Liver (tissue), 9 donors: ENCODE data around the gene DYNC1H1. TPM values are rescaled to one million over a fixed set of nuclear protein-coding genes. Genes with fewer than 3 reads are reported as not detected.
A peak's percentile ranks its signal among the peaks of the same experiment; 100 is the strongest.

Experiments used
- DNase-seq: peaks from one replicate; pipeline ENCODE4 v3.0.0-alpha.2; 2017; ENCODE audit warnings: low spot score
- H3K27ac ChIP-seq, 2 donors: one replicate each; pipeline ENCODE4 v1.7.0; 2013; ENCODE audit warnings: inconsistent platforms in 2 of 2, low read length in 2 of 2, control low read depth in 1 of 2, low read depth in 1 of 2, mild to moderate bottlenecking in 1 of 2
- H3K27me3 ChIP-seq, 4 donors: one replicate each; pipeline versions ENCODE4 v1.6.1 to v1.7.0; 2013; ENCODE audit warnings: low read length in 3 of 4, inconsistent platforms in 1 of 4, mild to moderate bottlenecking in 1 of 4, moderate library complexity in 1 of 4; ENCODE audit not compliant: control insufficient read depth in 4 of 4, insufficient read depth in 4 of 4
- H3K36me3 ChIP-seq, 4 donors: one replicate each; pipeline versions ENCODE4 v1.6.1 to v1.7.0; 2013; ENCODE audit warnings: low read length in 3 of 4, mild to moderate bottlenecking in 3 of 4, low read depth in 1 of 4, moderate library complexity in 1 of 4; ENCODE audit not compliant: control insufficient read depth in 4 of 4, insufficient read depth in 3 of 4
- H3K4me1 ChIP-seq, 4 donors: one replicate each; pipeline versions ENCODE4 v1.6.1 to v1.7.0; 2013; ENCODE audit warnings: low read length in 3 of 4, mild to moderate bottlenecking in 3 of 4, moderate library complexity in 1 of 4; ENCODE audit not compliant: control insufficient read depth in 4 of 4, insufficient read depth in 4 of 4
- H3K4me3 ChIP-seq, 3 donors: one replicate each; pipeline versions ENCODE4 v1.6.1 to v1.7.0; 2013; ENCODE audit warnings: low read length in 3 of 3, control low read depth in 1 of 3, low read depth in 1 of 3, mild to moderate bottlenecking in 1 of 3
- H3K9ac ChIP-seq, 2 donors: one replicate each; pipeline ENCODE4 v1.7.0; 2013; ENCODE audit warnings: low read length in 2 of 2, mild to moderate bottlenecking in 2 of 2, moderate library complexity in 2 of 2, control low read depth in 1 of 2, low read depth in 1 of 2
- H3K9me3 ChIP-seq, 4 donors: one replicate each; pipeline versions ENCODE4 v1.6.1 to v1.7.0; 2013; ENCODE audit warnings: low read length in 3 of 4; ENCODE audit not compliant: control insufficient read depth in 4 of 4
- EGR1 ChIP-seq, 2 donors: IDR thresholded peaks; 2 replicates each; pipeline ENCODE4 v1.6.1; 2016 to 2018; ENCODE audit warnings: antibody characterized with exemption in 2 of 2, low read depth in 2 of 2
- FOXA1 ChIP-seq: IDR thresholded peaks from 2 replicates; pipeline ENCODE4 v1.6.1; 2016; ENCODE audit warnings: antibody characterized with exemption
- FOXA2 ChIP-seq: IDR thresholded peaks from 2 replicates; pipeline ENCODE4 v1.6.1; 2016; ENCODE audit warnings: antibody characterized with exemption
- HNF4A ChIP-seq, 2 donors: conservative IDR thresholded peaks; 2 replicates each; pipeline ENCODE4 v1.6.1; 2016; ENCODE audit warnings: antibody characterized with exemption in 2 of 2, mild to moderate bottlenecking in 2 of 2
- HNF4G ChIP-seq: IDR thresholded peaks from 2 replicates; pipeline ENCODE4 v1.6.1; 2016; ENCODE audit warnings: antibody characterized with exemption
- JUND ChIP-seq, 2 donors: IDR thresholded peaks; 2 replicates each; pipeline ENCODE4 v1.6.1; 2016; ENCODE audit warnings: antibody characterized with exemption in 2 of 2
- NR2F2 ChIP-seq: IDR thresholded peaks from 2 replicates; pipeline ENCODE4 v1.6.1; 2016; ENCODE audit warnings: antibody characterized with exemption
- RAD21 ChIP-seq, 2 donors: IDR thresholded peaks; 2 replicates each; pipeline ENCODE4 v1.6.1; 2016; ENCODE audit warnings: antibody characterized with exemption in 2 of 2, mild to moderate bottlenecking in 2 of 2
- RXRA ChIP-seq, 2 donors: IDR thresholded peaks; 2 replicates each; pipeline ENCODE4 v1.6.1; 2017 to 2018; ENCODE audit warnings: antibody characterized with exemption in 2 of 2, mild to moderate bottlenecking in 1 of 2
- SP1 ChIP-seq: IDR thresholded peaks from 2 replicates; pipeline ENCODE4 v1.6.1; 2018; ENCODE audit warnings: antibody characterized with exemption, mild to moderate bottlenecking
- TAF1 ChIP-seq: conservative IDR thresholded peaks from 2 replicates; pipeline ENCODE4 v1.6.1; 2016; ENCODE audit warnings: antibody characterized with exemption, mild to moderate bottlenecking
- YY1 ChIP-seq: IDR thresholded peaks from 2 replicates; pipeline ENCODE4 v1.6.1; 2016; ENCODE audit warnings: antibody characterized with exemption, mild to moderate bottlenecking
- WGBS: extraction: QIAGEN DNeasy Blood & Tissue Kit; methylation state at CpG from one replicate; pipeline ENCODE4 v1.1.7; 2013; 5-methylcytosine and 5-hydroxymethylcytosine counted together
- polyA plus RNA-seq, 2 donors: library from polyadenylated mRNA; stranded (reverse) in 1 of 2; unstranded in 1 of 2; fragments of 200-250 nt in 1 of 2; fragments of >200 nt in 1 of 2; fragmentation: Nextera tagmentation in 1 of 2; extraction: Ambion mirVana in 1 of 2; gene quantifications; one replicate each; pipeline versions ENCODE4 v1.2.1 to v1.2.3, GENCODE V29; 2013 to 2015
- total RNA-seq, 2 donors: library from RNA; depleted of rRNA; stranded (reverse); fragments of >200 nt; gene quantifications; one replicate each; pipeline ENCODE4 v1.2.3, GENCODE V29; 2014
- TF ChIP-seq, protein P1 (sequence below): fragments of 150-350 bp; IDR thresholded peaks from 2 replicates; pipeline ENCODE4 v1.5.1; 2017; ENCODE audit warnings: improper control_type of control experiment, low read depth, low read length; ENCODE audit not compliant: missing input control
- TF ChIP-seq, protein P2 (sequence below): IDR thresholded peaks from 2 replicates; pipeline ENCODE4 v1.6.1; 2016; ENCODE audit warnings: antibody characterized with exemption
- TF ChIP-seq, protein P3 (sequence below): IDR thresholded peaks from 2 replicates; pipeline ENCODE4 v1.6.1; 2016; ENCODE audit warnings: antibody characterized with exemption
- TF ChIP-seq, protein P4 (sequence below): IDR thresholded peaks from 2 replicates; pipeline ENCODE4 v1.6.1; 2016; ENCODE audit warnings: antibody characterized with exemption
- donor health status: healthy.
- donor health status: healthy.
- donor health status: healthy.
- donor health status: healthy.
- donor health status: healthy.

Gene DYNC1H1
- total and polyA plus RNA-seq, 4 donors: 50.3 to 201 (median 82.6) TPM

DNA sequence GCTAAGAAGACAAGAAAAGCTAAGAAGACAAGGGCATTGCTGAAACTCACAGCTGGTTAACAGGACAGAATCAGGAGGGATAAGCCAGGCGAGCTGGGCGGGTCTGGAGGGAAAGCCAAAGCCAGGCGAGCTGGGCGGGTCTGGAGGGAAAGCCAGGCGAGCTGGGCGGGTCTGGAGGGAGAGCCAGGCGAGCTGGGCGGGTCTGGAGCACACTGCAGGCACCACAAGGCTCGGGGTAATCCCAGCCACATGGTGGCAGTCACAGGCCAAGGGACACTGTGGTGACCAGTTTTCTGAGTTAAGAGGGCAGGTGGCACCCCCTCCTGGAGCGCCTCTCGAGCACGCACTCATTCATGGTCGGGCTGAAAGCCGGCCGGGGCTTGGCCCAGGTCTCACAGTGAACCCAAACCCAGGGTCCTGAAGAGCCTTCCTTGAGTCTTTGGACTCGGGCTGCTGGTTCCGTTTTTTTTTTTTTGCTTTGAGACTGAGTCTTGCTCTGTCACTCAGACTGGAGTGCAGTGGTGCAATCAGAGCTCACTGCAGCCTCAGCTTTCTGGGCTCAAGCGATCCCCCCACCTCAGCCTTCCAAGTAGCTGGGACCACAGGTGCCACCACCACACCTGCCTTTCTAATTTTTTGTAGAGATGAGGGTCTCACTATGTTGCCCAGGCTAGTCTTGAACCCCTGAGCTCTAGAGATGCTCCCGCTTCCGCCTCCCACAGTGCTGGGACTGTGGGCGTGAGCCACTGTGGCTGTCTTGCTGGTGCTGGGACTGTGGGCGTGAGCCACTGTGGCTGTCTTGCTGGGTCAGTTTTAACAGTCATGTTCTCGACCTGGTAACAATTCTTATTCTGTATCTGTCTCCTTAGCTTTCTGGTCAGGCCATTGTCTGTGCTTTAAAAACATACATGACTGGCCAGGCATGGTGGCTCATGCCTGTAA, 82.2 kb downstream of the DYNC1H1 start:
- DNase-seq: peak; percentile 75
- no peaks in the 10 kb centered on the region for H3K9me3 ChIP-seq
- H3K27ac ChIP-seq: no peak overlapping the region
- TF ChIP-seq FOXA1 (no peak), NR2F2 (no peak), RAD21 (IDR thresholded peaks at IDR 0.05) (peak; percentile 62 to 63)
- TF ChIP-seq, protein P1, sequence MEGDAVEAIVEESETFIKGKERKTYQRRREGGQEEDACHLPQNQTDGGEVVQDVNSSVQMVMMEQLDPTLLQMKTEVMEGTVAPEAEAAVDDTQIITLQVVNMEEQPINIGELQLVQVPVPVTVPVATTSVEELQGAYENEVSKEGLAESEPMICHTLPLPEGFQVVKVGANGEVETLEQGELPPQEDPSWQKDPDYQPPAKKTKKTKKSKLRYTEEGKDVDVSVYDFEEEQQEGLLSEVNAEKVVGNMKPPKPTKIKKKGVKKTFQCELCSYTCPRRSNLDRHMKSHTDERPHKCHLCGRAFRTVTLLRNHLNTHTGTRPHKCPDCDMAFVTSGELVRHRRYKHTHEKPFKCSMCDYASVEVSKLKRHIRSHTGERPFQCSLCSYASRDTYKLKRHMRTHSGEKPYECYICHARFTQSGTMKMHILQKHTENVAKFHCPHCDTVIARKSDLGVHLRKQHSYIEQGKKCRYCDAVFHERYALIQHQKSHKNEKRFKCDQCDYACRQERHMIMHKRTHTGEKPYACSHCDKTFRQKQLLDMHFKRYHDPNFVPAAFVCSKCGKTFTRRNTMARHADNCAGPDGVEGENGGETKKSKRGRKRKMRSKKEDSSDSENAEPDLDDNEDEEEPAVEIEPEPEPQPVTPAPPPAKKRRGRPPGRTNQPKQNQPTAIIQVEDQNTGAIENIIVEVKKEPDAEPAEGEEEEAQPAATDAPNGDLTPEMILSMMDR: peak; percentile 36
- no peaks in the 10 kb centered on the region for H3K4me1 ChIP-seq
- no peak overlapping the region for H3K4me3 ChIP-seq
- WGBS: 64% methylated on average over 23 of the region's 23 CpGs
- H3K36me3 ChIP-seq: peaks cover 24 to 72% (median 62%) of the 10 kb centered on the region in 4 donors
- H3K27me3 ChIP-seq: no peaks in the 10 kb centered on the region
- H3K9ac ChIP-seq: no peak overlapping the region

DNA sequence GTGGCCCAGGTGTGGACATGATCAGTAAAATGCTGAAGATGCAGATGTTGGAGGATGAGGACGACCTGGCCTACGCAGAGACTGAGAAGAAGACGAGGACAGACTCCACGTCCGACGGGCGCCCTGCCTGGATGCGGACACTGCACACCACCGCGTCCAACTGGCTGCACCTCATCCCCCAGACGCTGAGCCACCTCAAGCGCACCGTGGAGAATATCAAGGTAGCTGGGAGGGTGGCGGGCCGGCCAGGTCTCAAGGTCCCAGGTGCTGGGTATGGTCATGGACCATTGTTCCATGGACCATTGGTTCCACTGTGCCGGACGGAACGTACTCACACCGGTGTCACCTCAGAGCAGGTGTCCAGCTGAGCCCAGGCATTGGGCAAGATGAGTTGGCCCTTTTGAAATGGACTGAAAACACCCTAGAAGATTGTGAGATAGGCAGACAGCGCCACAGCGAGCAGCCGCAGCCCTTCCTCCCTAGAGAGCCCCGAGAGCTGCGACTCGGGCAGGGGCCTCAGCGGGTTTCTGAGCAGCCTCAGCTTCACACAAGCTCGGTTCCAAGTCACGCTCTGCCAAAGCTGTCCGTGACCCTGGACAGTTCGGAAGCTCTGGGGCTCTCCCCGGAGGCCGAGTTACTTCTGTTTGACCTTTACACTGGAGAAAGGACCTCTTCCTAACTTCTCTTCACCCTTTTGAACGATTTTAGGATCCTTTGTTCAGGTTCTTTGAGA, 83.6 kb downstream of the DYNC1H1 start:
- H3K9me3 ChIP-seq: no peaks in the 10 kb centered on the region
- no peak overlapping the region for H3K27ac ChIP-seq
- H3K27me3 ChIP-seq: no peaks in the 10 kb centered on the region
- no peak for DNase-seq
- TF ChIP-seq YY1 (no peak), EGR1 (IDR thresholded peaks at IDR 0.05; ENCODE audit: low read depth in 2 of 2) (no peak), RXRA (IDR thresholded peaks at IDR 0.05) (no peak), HNF4G (no peak), SP1 (no peak), FOXA2 (no peak), TAF1 (no peak), FOXA1 (no peak)
- TF ChIP-seq, protein P2, sequence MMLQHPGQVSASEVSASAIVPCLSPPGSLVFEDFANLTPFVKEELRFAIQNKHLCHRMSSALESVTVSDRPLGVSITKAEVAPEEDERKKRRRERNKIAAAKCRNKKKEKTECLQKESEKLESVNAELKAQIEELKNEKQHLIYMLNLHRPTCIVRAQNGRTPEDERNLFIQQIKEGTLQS: no peak
- TF ChIP-seq, protein P3, sequence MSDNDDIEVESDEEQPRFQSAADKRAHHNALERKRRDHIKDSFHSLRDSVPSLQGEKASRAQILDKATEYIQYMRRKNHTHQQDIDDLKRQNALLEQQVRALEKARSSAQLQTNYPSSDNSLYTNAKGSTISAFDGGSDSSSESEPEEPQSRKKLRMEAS: no peak
- 92% methylated on average over 33 of the region's 33 CpGs for WGBS
- H3K9ac ChIP-seq: no peak overlapping the region
- no peaks in the 10 kb centered on the region for H3K4me1 ChIP-seq
- H3K36me3 ChIP-seq: peaks cover 20 to 67% (median 56%) of the 10 kb centered on the region in 4 donors
- H3K4me3 ChIP-seq: no peak overlapping the region

DNA sequence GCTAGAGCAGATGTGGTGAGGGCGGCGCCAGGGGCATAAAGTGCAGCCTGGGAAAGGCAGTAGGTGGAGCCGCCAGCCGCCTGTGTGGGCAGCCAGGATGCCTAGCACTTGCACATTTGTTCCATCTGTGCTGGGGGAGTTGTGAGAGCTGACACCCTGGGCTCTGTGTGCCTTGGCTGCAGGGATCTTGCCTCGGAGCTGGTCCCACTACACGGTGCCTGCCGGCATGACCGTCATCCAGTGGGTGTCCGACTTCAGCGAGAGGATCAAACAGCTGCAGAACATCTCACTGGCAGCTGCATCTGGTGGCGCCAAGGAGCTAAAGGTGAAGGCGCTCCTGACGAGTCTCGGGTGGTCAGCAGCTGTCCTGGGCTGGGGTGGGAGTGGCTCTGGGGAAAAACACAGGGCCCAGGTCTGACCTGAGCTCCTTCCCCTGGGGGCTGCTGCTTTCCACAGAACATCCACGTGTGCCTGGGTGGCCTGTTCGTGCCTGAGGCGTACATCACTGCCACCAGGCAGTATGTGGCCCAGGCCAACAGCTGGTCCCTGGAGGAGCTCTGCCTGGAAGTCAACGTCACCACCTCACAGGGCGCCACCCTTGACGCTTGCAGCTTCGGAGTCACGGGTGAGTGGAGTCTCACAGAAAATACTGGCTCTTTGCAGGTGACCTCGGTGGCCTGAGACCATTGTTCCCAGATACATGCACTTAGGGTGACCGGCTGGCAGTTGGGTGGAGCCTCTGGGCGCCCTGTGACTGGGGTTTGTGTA, 85.1 kb downstream of the DYNC1H1 start:
- no peak for DNase-seq
- Histone ChIP-seq H3K27me3 (no peaks in the 10 kb centered on the region), H3K4me3 (no peak overlapping the region), H3K27ac (no peak overlapping the region), H3K9ac (no peak overlapping the region), H3K4me1 (no peaks in the 10 kb centered on the region), H3K9me3 (no peaks in the 10 kb centered on the region), H3K36me3 (peaks cover 18 to 52% (median 44%) of the 10 kb centered on the region in 4 donors)
- WGBS: 93% methylated on average over 25 of the region's 25 CpGs
- TF ChIP-seq, protein P2: no peak
- TF ChIP-seq RAD21 (IDR thresholded peaks at IDR 0.05): no peak
- TF ChIP-seq JUND (IDR thresholded peaks at IDR 0.05): no peak
- no peak for TF ChIP-seq HNF4A (conservative IDR thresholded peaks at IDR 0.05)
- TF ChIP-seq, protein P4, sequence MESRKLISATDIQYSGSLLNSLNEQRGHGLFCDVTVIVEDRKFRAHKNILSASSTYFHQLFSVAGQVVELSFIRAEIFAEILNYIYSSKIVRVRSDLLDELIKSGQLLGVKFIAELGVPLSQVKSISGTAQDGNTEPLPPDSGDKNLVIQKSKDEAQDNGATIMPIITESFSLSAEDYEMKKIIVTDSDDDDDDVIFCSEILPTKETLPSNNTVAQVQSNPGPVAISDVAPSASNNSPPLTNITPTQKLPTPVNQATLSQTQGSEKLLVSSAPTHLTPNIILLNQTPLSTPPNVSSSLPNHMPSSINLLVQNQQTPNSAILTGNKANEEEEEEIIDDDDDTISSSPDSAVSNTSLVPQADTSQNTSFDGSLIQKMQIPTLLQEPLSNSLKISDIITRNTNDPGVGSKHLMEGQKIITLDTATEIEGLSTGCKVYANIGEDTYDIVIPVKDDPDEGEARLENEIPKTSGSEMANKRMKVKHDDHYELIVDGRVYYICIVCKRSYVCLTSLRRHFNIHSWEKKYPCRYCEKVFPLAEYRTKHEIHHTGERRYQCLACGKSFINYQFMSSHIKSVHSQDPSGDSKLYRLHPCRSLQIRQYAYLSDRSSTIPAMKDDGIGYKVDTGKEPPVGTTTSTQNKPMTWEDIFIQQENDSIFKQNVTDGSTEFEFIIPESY: no peak
- no peak for TF ChIP-seq EGR1 (IDR thresholded peaks at IDR 0.05; ENCODE audit: low read depth in 2 of 2)
- TF ChIP-seq, protein P3: no peak
- TF ChIP-seq FOXA1: no peak
